T-cell (primary cell): Measurements from ENCODE around the gene TEAD2. TPM values are rescaled to one million over a fixed set of nuclear protein-coding genes. Genes with fewer than 3 reads are reported as not detected.

ENCODE experiments used
- ATAC-seq, 4 experiments: fragments of 200-7000 bp in 3 of 4; fragments of 150-1000 bp in 1 of 4; cut with Tn5 transposase; replicated peaks in 1 of 4; 1 replicate in 3 of 4; 2 replicates in 1 of 4; pipeline ENCODE4 v1.10.0; 2021; ENCODE audit warnings: moderate library complexity in 3 of 4, mild to moderate bottlenecking in 2 of 4, moderate number of reproducible peaks in 1 of 4
- CTCF ChIA-PET, 2 donors: fragments of 300-600 bp; sonication (Branson Sonifier 250); formaldehyde crosslinking; loops; one replicate each; lab custom pipeline; 2022; ENCODE audit warnings: antibody characterized with exemption in 2 of 2; lab: Charles Lee
- POLR2A ChIA-PET, 2 donors: fragments of 300-600 bp; sonication (Branson Sonifier 250); formaldehyde crosslinking; loops; one replicate each; lab custom pipeline; 2022; ENCODE audit warnings: antibody characterized with exemption in 2 of 2; lab: Charles Lee
- DNase-seq, 35 experiments: peaks; one replicate each; pipeline versions ENCODE4 v3.0.0 to v3.0.0-alpha.2; 2013 to 2023
- H3K27ac ChIP-seq: one replicate; pipeline ENCODE4 v1.5.1; 2013; ENCODE audit warnings: low read length
- H3K27me3 ChIP-seq, 2 experiments: replicated peaks in 1 of 2; 1 replicate in 1 of 2; 2 replicates in 1 of 2; pipeline versions ENCODE4 v1.6.1 to v1.7.0; 2013; ENCODE audit warnings: low read length in 1 of 2, mixed read lengths in 1 of 2; ENCODE audit not compliant: control insufficient read depth in 2 of 2, insufficient read depth in 2 of 2; ENCODE audit errors: extremely low read depth in 1 of 2
- H3K36me3 ChIP-seq, 2 donors: 1 replicate in 1 of 2; 2 replicates in 1 of 2; pipeline versions ENCODE4 v1.6.1 to v1.7.0; 2013; ENCODE audit warnings: low read length in 1 of 2; ENCODE audit not compliant: control insufficient read depth in 2 of 2, insufficient read depth in 1 of 2; ENCODE audit errors: extremely low read depth in 1 of 2
- H3K4me1 ChIP-seq, 2 experiments: 1 replicate in 1 of 2; 2 replicates in 1 of 2; pipeline versions ENCODE4 v1.6.1 to v1.7.0; 2013; ENCODE audit warnings: low read length in 2 of 2, mixed read lengths in 1 of 2; ENCODE audit not compliant: insufficient read depth in 2 of 2, control insufficient read depth in 1 of 2; ENCODE audit errors: extremely low read depth in 1 of 2
- H3K4me3 ChIP-seq, 2 donors: 1 replicate in 1 of 2; 2 replicates in 1 of 2; pipeline versions ENCODE4 v1.5.1 to v1.7.0; 2013; ENCODE audit warnings: mild to moderate bottlenecking in 2 of 2, low read length in 1 of 2, moderate library complexity in 1 of 2; ENCODE audit not compliant: control insufficient read depth in 1 of 2; ENCODE audit errors: extremely low read depth in 1 of 2
- H3K9me3 ChIP-seq: 2 replicates; pipeline ENCODE4 v1.7.0; 2013
- H3K27ac Mint-ChIP-seq, 2 donors: one replicate each; pipeline ENCODE4 v1.8.0; 2020 to 2021; ENCODE audit warnings: mild to moderate bottlenecking in 2 of 2, mixed read lengths in 2 of 2
- H3K27me3 Mint-ChIP-seq, 2 donors: one replicate each; pipeline ENCODE4 v1.8.0; 2021 to 2022; ENCODE audit warnings: mixed read lengths in 2 of 2
- H3K36me3 Mint-ChIP-seq: one replicate; pipeline ENCODE4 v1.8.0; 2021; ENCODE audit warnings: mixed read lengths
- H3K4me1 Mint-ChIP-seq, 3 donors: one replicate each; pipeline ENCODE4 v1.8.0; 2020 to 2022; ENCODE audit warnings: mixed read lengths in 3 of 3, mild to moderate bottlenecking in 1 of 3
- H3K4me3 Mint-ChIP-seq, 3 donors: one replicate each; pipeline ENCODE4 v1.8.0; 2020 to 2022; ENCODE audit warnings: mild to moderate bottlenecking in 3 of 3, mixed read lengths in 3 of 3, moderate library complexity in 3 of 3
- H3K9me3 Mint-ChIP-seq, 3 donors: one replicate each; pipeline ENCODE4 v1.8.0; 2020 to 2022; ENCODE audit warnings: mixed read lengths in 3 of 3
- WGBS: methylation state at CpG from one replicate; pipeline ENCODE4 v1.1.5; 2013; ENCODE audit warnings: missing lambda C conversion rate; ENCODE audit not compliant: insufficient coverage; 5-methylcytosine and 5-hydroxymethylcytosine counted together
- total RNA-seq, 35 experiments: library from RNA in 6 of 35; stranded (reverse) in 6 of 35; fragments of 120-200 nt in 1 of 35; gene quantifications; one replicate each; pipeline versions ENCODE4 v1.2.1 to v1.2.4 and lab custom pipeline; 2013 to 2026

The TEAD2 gene
- total RNA-seq, result under 1 TPM in 3 of 5 donors, not detected in 2; 0.20 to 0.43 (median 0.28) TPM
- total RNA-seq (2013), result 0.20 TPM
- total RNA-seq (lab: John Stamatoyannopoulos, UW), result 0 to 0.14 (median 0) reads per million in 29 experiments

DNA sequence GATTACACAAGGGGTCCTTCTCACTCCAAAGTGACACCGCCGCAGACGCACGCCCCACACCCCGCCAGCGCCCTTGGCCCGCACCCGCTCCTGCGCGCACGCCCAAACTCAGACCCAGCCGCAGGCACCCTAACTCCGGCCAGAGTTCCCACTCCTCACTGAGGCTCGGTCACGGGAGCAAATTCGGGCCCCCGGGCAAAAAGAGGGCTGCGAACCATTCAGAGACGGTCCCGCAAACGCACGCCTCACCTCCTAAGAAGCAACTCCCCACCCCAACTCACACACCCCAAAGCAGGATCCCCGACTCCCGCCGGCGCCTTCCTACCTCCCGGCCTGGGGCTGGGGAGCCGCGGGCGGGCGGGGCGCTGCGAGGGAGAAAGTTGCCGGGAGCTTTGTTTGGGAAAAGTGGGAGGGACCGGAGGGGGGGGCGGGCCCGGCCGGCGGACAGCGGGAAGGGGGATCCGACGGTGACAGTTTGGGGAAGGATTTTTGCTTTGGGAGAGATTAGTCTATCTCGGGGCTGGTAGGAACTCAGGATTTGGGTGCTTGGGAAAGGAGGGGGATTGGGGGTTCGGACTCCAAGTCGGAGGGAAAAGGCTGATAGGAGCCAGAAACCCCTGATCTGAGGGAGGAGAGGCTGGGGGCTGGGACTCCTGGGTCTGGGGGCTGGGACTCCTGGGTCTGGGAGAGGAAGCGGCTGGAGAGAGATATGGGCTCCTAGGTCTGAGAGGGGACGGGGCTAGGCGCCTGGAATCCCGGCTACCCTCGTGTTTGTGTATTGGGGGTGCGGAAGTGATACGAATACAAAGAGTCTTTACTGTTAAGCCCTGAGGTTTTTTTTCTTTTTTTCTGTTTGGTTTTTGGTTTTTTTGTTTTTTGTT is at the start of gene TEAD2:
TSS of gene TEAD2 (minus strand) at position 369 of the 881 bp plus-strand sequence. CDS start 2,341 bp downstream, outside the sequence.
- no peaks in the 10 kb centered on the region for H3K9me3 ChIP-seq
- no peaks in the 10 kb centered on the region for H3K36me3 ChIP-seq
- H3K27ac Mint-ChIP-seq, result no peak within 1 kb of the TSS
- DNase-seq, result peak in 3 of 35 experiments; percentile 25 to 34 (median 29)
- H3K27me3 Mint-ChIP-seq, result peaks cover 5 to 29% of the 10 kb centered on the region in 2 donors
- peaks cover 7 to 22% (median 13%) of the 10 kb centered on the region in 3 donors for H3K4me1 Mint-ChIP-seq
- no peak within 1 kb of the TSS for H3K27ac ChIP-seq
- CTCF ChIA-PET, result no interaction called here
- WGBS, result 3% methylated on average over 27 of the region's 52 CpGs
- POLR2A ChIA-PET, result no interaction called here
- H3K36me3 Mint-ChIP-seq, result no peaks in the 10 kb centered on the region
- peaks cover 7 to 35% of the 10 kb centered on the region in 2 experiments for H3K4me1 ChIP-seq
- peaks cover 3 to 72% of the 10 kb centered on the region in 2 experiments for H3K27me3 ChIP-seq
- ATAC-seq, result peak; percentile 9 to 33 (median 28)
- H3K4me3 ChIP-seq, result peak within 1 kb of the TSS; percentile 5 to 27
- no peaks in the 10 kb centered on the region for H3K9me3 Mint-ChIP-seq
- no peak within 1 kb of the TSS for H3K4me3 Mint-ChIP-seq

DNA sequence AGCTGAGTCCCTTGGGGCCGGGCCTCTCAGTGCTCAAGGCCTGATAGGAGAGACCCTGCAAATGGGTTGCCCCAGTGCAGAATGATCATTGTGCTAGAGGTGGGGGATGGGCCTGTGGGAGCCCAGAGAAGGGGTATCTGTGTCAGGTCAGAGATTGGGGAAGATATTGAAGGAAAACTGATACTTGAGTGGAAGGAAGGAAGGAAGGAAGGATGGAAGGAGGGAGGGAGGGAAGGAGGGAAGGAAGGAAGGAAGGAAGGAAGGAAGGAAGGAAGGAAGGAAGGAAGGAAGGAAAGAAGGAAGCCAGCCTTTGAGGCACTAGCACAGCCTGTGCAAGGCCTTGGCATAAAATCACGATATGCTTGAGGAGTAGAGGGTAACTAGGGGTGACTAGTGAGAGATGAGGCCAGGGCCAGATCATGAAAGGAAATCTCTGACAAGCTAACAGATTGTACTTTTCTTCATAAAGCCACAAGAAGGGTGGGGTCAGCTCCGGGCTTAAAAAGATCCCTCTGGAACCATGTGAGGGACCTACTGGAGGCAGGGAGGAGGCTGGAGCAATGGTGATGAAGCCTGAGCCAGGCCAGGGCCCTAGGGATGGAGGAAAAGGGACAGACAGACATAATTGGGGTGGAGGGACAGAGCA is 49.6 kb upstream of the TEAD2 start:
- DNase-seq (no peak), ATAC-seq (no peak)
- peak overlapping the region; percentile 78 to 80 for H3K27ac Mint-ChIP-seq
- WGBS, result 65% methylated on average over 2 of the region's 3 CpGs
- peaks cover 0 to 3% of the 10 kb centered on the region in 2 donors for H3K27me3 Mint-ChIP-seq
- H3K36me3 Mint-ChIP-seq, result no peaks in the 10 kb centered on the region
- Histone ChIP-seq H3K4me1 (peaks cover 36 to 57% of the 10 kb centered on the region in 2 experiments), H3K27me3 (peaks cover 0 to 17% of the 10 kb centered on the region in 2 experiments), H3K9me3 (no peaks in the 10 kb centered on the region), H3K36me3 (no peaks in the 10 kb centered on the region), H3K27ac (no peak overlapping the region), H3K4me3 (no peak overlapping the region)
- H3K9me3 Mint-ChIP-seq, result no peaks in the 10 kb centered on the region
- ChIA-PET POLR2A (interaction anchor here (0.7 to 1.0 kb wide), 2 partner anchors 12 to 67 kb away, joined by 4 read pairs; no protein-coding TSS in a partner anchor), CTCF (no interaction called here)
- H3K4me1 Mint-ChIP-seq, result peaks cover 48 to 55% (median 51%) of the 10 kb centered on the region in 3 donors
- peak overlapping the region in 1 of 3 donors; percentile 30 for H3K4me3 Mint-ChIP-seq

DNA sequence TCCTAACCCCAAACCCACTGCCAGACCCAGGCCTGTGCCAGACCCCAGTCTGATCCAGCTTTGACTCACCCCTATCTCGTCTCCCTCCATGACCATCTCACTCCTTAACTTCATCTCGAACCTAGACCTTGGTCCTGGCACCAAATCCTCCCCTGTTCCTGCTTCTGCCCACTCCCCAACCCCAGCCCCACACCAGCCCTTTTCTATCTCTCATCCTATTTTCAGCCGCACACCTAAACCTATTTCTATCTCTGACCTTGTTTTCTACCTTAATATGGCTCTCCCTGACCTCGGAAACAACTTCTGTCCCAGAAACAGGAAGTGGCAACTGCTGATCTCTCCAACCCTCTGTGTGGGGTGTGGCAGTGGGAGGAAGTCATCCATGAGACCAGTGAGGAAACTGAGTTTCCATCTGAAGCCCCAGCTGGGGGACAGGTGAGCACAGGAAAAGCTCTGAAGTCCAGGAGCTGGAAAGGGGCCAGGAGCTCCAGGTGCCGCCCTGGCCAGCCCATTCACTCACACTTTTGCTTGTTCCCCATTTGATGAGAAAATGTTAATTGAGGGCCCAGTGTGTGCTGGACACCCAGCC is 47.3 kb upstream of the TEAD2 start:
- Mint-ChIP-seq H3K4me1 (peaks cover 50 to 65% (median 57%) of the 10 kb centered on the region in 3 donors), H3K9me3 (no peaks in the 10 kb centered on the region), H3K4me3 (peak overlapping the region; percentile 7 to 76 (median 53)), H3K36me3 (no peaks in the 10 kb centered on the region), H3K27me3 (no peaks in the 10 kb centered on the region), H3K27ac (peak overlapping the region; percentile 87 to 96)
- ChIA-PET POLR2A (no interaction called here), CTCF (interaction anchor here in 1 of 2 donors (0.5 kb wide), 1 partner anchor 76 kb away, joined by 4 read pairs; no protein-coding TSS in a partner anchor)
- Histone ChIP-seq H3K9me3 (no peaks in the 10 kb centered on the region), H3K4me1 (peaks cover 36 to 65% of the 10 kb centered on the region in 2 experiments), H3K27ac (peak overlapping the region; percentile 65), H3K36me3 (no peaks in the 10 kb centered on the region), H3K27me3 (peaks cover 0 to 8% of the 10 kb centered on the region in 2 experiments), H3K4me3 (no peak overlapping the region)
- ATAC-seq, result peak; percentile 60 to 81 (median 74)
- DNase-seq, result peak in 3 of 35 experiments; percentile 34 to 44 (median 35)
- 32% methylated on average over 3 of the region's 5 CpGs for WGBS

DNA sequence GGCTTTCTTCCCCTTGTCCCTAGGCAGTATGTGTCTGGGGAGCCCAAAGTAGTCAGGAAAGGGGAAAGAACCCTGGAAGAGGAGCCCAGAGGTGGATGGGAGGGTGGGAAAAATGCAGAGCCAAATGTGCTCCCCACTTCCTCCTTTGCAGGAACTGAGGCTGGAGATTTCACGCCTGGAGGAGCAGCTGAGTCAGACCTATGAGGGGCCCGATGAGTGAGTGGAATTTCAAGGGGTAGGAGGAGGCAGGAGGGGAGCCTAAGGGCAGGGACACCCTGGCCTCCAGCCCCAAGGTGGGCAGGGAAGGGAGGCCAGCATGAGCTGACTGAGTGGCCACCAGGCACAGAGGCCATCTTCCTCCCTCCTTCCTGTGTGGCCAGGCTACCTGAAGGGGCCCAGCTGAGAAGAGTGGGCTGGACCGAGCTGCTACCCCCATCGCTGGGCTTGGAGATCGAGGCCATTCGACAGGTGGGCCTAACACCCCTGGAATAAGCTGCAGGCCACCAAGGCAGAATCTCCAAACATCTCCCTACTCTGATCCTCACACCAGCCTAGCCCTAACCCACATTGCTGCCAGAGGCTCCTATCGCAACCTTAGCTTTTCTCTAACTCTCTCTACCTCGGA is 46.7 kb upstream of the TEAD2 start:
- H3K36me3 ChIP-seq, result no peaks in the 10 kb centered on the region
- H3K4me1 ChIP-seq, result peaks cover 36 to 65% of the 10 kb centered on the region in 2 experiments
- ATAC-seq (no peak), DNase-seq (no peak)
- no peak overlapping the region for H3K4me3 ChIP-seq
- H3K9me3 ChIP-seq, result no peaks in the 10 kb centered on the region
- Mint-ChIP-seq H3K27ac (peak overlapping the region; percentile 87 to 96), H3K4me1 (peaks cover 50 to 65% (median 57%) of the 10 kb centered on the region in 3 donors), H3K36me3 (no peaks in the 10 kb centered on the region), H3K9me3 (no peaks in the 10 kb centered on the region), H3K27me3 (no peaks in the 10 kb centered on the region), H3K4me3 (peak overlapping the region in 2 of 3 donors; percentile 53 to 76)
- peaks cover 0 to 5% of the 10 kb centered on the region in 2 experiments for H3K27me3 ChIP-seq
- CTCF ChIA-PET, result interaction anchor here (0.5 to 0.6 kb wide), 2 partner anchors 63 to 87 kb away, joined by 3 to 4 read pairs; no protein-coding TSS in a partner anchor
- POLR2A ChIA-PET, result no interaction called here
- WGBS, result 84% methylated on average over 5 of the region's 8 CpGs
- peak overlapping the region; percentile 65 for H3K27ac ChIP-seq

DNA sequence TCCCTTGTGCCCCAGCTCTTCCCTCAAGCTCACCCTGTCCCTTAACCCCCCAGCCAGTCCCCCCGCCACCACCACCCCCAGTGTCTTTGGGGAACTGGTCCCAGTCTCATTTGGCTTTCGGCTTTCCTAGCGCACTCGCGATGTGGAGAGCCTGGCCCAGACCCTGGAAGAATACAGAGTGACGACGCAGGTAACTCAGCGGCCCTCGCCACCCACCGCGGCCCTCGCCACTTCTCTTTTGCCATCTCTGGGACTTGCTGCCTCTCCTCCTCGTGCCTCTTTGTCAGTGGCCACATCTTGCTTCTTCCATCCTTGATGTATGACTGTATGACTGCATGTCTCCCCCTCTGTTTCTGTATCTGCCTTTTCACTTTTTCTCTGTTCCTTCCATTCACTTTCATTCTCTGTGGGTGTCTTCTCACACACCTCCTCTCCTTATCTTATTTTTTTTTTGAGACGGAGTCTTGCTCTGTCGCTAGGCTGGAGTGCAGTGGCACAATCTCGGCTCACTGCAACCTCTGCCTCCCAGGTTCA is 45.3 kb upstream of the TEAD2 start:
- peaks cover 42 to 68% of the 10 kb centered on the region in 2 experiments for H3K4me1 ChIP-seq
- DNase-seq, result no peak
- H3K27me3 Mint-ChIP-seq, result no peaks in the 10 kb centered on the region
- H3K36me3 Mint-ChIP-seq, result no peaks in the 10 kb centered on the region
- peaks cover 56 to 71% (median 62%) of the 10 kb centered on the region in 3 donors for H3K4me1 Mint-ChIP-seq
- ChIA-PET POLR2A (no interaction called here), CTCF (no interaction called here)
- no peaks in the 10 kb centered on the region for H3K9me3 Mint-ChIP-seq
- ATAC-seq, result peak in 1 of 4 experiments; percentile 19
- H3K4me3 Mint-ChIP-seq, result peak overlapping the region in 1 of 3 donors; percentile 76
- peak overlapping the region; percentile 77 to 96 for H3K27ac Mint-ChIP-seq
- no peaks in the 10 kb centered on the region for H3K9me3 ChIP-seq
- WGBS, result 84% methylated on average over 12 of the region's 16 CpGs
- no peak overlapping the region for H3K27ac ChIP-seq
- H3K27me3 ChIP-seq, result peaks cover 0 to 3% of the 10 kb centered on the region in 2 experiments
- peak overlapping the region in 1 of 2 donors; percentile 18 for H3K4me3 ChIP-seq
- no peaks in the 10 kb centered on the region for H3K36me3 ChIP-seq
